GM21390 (cell line): ENCODE measurements around the gene MLEC.

ENCODE experiments used
- ATAC-seq: cut with Tn5 transposase; IDR thresholded peaks from one replicate; pipeline ENCODE4 v1.9.1; 2021; ENCODE audit not compliant: unreplicated experiment

Gene MLEC

DNA sequence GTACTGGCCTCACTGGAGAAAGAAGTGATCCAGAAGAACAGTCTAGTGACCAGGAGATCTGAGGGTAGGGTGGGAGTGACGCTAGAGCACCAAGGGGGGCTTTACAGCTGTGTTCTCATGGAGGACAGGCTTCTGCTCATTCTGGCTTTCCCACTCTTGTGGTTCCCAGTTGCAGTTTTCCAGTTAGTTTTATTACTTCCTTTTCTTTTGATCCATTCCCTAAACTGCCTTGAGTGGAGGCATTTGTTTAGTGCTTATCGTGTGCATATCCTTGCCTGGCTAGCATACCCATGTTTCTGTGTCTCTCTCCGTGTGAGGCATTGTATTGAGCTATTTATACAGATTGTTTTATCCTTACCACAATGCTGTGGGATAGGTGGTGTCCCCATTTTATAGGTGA, 4.0 kb downstream of the MLEC start:
- ATAC-seq: no peak

DNA sequence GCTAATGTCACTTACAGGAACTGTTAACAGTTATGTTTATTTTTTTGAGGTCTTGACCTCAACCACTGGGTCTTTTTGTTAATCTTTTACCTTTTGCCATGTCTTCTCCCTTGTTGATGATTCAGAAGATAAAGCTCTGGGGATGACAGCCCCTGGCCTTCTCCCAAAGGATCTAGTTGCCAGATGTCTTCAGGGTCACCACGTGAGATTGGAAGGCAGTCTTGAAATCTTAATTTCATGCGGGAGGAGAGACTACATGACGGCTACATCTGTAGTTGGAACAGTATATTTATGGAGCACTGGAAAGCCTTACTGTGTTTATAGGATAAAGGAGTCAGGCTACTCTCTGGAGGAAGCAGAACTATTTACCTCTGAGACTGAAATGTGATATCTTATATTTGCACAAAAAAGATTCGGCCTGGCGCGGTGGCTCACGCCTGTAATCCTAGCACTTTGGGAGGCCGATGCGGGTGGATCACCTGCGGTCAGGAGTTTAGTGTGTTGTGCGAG, 5.6 kb downstream of the MLEC start:
- no peak for ATAC-seq

DNA sequence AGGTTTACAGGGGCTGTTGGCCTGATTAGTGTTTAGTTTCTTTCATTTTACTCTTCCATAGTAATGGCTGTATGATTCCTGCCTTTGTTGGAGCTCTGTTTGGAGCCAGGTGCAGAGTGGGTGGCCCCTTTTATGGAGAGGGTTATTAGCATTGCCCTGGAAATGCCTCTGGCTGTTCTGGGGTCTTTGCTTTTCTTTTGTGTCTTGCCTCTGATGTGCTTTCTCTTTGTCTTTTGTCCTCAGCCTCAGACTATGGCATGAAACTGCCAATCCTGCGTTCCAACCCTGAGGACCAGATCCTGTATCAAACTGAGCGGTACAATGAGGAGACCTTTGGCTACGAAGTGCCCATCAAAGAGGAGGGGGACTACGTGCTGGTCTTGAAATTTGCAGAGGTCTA, 6.9 kb downstream of the MLEC start:
- no peak for ATAC-seq

DNA sequence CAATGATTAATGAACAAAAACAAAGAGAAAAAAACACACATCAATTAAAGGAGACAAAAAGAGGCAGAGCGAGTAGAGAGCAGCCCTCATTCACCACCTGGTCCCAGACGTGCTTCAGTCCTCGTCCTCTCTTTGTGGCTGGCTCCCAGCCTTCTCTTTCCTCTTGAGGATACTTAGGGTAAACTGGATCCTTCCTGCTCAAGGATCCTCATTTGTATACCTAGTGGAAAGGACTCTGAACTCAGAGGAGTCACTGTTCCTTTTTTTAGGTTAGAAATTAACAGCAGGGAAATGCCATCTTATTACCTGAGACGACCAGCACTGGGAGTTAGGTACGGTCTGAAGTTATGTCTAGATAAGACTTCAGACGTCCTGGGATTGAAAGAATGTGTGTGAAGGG, 9.7 kb downstream of the MLEC start:
- ATAC-seq: no peak

DNA sequence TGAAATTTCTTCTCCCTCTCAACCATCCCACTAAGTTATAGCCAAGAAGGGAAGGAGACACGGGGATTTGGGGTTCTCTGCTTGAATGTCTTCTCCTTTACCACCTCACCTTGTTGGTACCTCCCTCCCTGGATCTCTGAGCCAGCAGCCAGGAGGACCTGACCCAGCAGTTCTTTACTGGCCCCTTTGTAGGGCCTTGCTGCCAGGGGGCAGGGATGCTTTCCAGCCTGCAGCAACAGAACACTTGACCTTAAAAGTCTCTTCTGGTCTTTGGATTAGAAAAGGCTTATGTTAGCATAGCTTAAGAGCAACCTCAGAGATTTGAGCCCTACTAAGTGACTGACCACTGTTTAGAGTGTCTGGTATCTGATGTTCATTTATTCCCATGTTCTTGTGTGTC, 10.4 kb downstream of the MLEC start:
- ATAC-seq: no peak

DNA sequence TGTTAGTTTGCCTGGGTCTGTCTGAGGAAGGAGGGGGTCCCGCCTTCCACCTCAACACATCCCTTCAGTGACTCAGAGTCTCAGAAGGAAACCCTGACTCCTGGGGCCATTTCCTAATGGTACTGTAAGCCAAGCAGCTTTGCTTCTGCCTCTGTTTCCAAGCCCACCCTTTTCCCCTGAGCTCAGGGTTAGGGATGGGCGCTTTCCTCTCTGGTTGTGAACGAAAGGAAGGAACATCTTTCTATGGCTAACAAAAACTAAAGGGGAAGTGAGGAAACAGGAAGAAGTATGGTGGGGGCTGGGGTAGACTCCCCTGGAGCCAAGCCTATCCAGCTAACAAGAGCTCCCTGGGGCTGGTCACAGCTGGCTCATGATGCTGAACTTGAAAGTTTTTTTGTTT, 11.7 kb downstream of the MLEC start:
- no peak for ATAC-seq

DNA sequence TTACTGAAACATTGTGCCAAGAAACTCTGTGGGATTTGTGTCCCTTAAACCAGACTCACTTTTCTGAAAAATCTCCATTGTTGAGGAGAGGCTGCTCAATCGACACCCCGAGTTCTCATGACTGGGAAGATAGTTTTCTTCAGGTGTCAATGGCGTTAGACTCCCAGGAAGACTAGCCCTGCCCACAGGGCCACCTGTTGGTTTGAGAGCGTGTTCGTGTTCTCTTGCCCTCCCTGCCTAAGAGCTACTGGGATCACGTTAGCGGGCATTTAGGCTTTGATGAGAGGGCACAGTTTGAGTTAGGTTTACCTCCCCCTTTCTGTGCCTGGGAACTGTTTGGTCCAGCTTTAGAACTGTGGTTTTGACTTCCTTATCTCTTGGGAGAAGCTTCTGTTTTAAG, 12.6 kb downstream of the MLEC start:
- no peak for ATAC-seq

DNA sequence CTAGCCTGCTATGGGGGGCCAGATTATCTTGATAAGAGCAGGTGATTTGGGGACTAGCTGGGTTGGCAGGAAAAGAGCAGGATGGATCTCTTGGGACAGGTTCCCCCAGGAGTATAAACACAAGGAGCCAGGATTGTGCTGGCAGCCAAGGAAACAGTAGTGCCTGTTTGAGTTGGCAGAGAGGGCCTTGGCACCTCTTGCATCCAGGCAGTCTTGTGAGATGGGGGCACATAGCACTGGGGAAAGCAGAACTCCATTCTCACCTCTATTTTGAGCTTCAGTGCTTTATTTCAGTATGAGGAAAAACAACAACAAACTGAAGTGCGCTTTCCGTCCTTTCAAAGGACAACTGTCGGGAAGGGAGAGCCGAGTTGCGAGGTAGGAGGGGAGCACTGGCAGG, 13.9 kb downstream of the MLEC start:
- ATAC-seq: no peak

DNA sequence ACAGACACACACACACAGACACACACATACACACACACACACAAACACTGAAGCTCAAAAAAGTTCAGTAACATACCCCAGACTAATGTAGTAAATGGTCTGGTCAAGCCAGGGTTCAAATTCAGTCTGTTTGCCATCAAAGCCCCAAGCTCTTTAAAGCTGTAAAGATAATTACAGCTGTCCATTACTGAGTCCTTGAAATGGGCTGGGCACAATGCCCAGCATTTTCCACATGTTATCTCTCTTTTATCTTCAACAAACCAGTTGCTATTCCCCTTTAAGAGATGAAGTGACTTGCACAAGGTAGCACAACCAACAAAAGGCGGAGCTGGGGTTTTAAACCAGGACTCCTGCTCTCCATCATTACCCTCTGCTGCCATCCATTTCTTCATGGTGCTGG, 15.7 kb downstream of the MLEC start:
- ATAC-seq: no peak

DNA sequence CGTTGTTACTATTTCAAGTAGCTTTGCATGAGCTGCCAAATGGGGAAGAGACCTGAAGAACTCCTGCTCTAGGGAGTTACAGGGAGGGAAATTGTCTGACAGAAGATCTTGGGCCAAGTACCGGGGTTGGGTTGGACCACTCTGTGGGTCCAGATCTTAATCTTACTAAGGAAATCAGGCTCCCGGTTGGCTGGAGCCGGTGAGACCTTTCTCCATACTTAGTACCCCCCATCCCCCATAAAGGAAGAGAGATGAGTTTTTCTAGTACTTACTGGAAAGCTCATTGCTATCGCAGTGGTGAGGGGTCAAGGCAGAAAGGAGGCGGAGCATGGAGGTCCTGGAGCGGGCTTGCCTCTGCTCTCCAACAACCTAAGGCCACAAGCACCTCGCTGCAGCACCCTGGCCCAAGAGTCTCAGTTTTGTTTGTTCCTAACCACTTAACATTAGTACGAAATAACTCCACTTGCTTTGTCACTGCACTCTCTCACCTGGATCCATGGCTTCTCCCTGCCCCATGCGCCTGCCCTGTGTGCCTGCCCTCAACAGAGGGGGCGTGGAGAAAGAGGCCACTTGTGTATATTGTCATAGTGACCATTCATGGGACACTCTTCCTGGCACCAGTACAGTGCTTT, 16.5 kb downstream of the MLEC start:
- no peak for ATAC-seq

DNA sequence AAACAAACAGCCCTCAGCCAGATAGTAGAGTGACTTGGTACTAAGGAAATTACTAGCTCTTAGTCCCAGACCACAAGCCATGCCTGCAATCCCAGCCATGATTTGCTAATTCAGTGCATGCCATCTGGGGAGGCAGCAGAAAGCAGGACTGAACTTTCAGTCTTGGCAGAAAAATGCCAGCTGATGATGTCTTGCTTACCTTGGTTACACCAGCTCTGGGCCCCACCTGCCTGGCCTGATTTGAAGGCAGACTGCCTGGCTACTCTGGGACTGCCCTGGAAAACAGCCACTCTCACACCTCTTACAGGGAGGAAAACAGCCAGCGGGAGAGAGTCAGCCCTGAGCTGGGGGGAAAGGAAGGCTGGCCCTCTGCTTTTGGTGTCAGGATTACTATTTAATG, 18.7 kb downstream of the MLEC start:
- ATAC-seq: no peak

DNA sequence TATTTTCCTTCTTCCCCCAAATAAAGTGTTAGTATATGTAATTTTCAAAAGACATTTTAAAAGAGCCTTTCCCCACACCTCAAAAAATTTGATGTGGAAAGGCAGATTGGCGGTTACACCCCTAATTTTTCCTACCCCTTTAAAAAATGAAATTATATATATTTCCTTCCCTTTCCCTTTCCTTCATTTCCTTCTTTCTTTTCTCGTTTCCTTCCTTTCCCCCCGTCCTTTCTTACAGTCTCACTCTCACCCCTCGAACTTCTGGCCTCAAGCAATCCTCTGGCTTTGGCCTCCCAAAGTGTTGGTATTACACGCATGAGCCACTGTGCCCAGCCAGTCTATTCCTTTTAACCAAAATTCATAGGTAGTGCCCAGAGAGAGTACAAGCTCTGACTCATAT, 19.1 kb downstream of the MLEC start:
- ATAC-seq: no peak

DNA sequence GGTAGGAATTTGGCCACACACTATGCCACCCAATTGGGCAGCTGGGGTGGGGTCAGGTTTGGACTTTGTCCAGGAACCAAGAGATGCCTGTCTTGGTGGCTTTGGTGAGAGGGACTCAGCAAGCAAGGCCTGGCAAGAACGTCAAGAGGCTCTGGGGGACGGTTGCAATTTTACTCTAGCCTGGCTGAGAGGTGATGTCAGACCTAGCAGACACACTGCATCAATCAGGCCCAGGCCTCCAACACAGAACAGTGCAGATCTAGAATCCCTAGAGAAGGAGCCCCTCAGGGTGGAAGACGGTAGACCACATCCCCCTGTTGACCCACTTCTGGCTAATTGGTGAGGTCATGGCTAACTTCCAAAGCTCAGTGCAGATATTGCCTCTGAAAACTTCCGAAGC, 21.7 kb downstream of the MLEC start:
- ATAC-seq: no peak

DNA sequence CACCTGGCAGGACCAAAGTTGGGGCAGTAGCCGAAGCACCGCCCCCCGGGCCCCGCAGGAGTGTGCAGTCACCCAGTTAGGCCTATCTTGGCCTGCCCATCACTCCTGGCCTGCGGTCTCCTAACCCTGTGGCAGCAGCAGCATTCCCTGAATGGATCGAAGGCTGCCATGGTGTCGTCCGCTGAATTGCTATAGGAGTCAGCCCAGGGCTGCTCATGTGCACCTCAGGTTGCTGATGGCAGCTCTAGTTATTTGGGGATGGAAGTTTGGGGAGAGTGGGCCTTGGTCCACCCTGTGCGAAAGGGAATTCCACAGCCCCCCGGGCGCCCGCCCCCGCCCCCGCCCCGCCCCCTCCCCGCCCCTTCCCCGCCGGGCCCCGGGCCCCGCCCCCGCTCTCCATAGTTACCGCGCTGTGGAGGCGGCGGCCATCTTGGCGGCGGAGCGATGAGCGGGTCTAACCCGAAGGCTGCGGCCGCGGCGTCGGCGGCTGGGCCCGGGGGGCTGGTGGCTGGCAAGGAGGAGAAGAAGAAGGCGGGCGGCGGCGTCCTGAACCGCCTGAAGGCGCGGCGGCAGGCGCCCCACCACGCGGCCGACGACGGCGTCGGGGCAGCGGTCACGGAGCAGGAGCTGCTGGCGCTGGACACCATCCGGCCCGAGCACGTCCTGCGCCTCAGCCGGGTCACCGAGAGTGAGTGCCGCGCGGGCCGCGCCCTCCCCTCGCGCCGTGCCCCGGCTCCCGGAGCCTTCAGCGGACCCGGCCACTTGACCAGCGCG, 23.3 kb downstream of the MLEC start, which contains the start of gene UNC119B:
Gene UNC119B, plus strand, starts transcription at position 428 of the 774 bp plus-strand sequence. Its CDS starts 17 bp downstream, at position 445.
- ATAC-seq: peak; percentile 69

DNA sequence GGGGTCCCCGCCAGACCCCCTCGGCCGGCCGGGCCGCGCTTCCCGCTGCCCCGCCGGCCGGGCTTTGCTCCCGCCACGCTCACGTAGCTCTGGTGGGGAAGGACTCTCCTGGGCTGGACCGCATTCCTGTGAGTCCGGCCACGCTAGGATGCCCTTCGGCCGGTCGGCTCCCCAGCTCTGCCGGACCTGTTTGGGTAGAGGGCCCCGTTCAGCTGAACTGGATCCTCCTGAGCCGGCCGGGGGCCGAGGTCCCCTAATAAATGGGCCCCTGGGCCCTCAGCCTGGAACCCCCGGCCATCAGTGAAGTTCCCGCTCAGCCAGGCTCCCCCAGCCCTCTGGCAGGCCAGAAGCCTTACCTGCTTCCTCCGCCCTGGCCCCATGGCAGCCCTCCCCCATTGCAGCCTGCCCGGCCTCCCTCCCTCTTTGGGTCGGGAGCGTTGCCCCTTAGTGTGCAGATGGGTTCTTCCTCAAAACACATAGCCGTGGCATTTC, 23.9 kb downstream of the MLEC start:
- ATAC-seq: peak; percentile 19

DNA sequence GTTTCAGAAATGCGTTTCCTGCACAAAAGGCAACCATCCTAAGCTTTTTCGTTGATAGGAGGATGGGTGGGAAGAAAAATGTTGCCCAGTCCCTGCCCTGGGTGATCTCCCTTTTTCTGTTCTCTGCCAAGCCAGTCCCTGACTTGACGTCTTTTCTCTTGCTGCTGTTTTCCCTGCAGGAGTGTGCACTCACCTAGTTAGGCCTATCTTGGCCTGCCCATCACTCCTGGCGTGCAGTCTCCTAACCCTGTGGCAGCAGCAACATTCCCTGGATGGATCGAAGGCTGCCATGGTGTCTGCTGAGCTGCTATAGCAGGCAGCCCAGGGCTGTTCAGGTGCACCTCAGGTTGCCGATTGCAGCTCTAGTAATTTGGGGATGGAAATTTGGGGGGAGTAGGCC, 24.5 kb downstream of the MLEC start:
- ATAC-seq: no peak

DNA sequence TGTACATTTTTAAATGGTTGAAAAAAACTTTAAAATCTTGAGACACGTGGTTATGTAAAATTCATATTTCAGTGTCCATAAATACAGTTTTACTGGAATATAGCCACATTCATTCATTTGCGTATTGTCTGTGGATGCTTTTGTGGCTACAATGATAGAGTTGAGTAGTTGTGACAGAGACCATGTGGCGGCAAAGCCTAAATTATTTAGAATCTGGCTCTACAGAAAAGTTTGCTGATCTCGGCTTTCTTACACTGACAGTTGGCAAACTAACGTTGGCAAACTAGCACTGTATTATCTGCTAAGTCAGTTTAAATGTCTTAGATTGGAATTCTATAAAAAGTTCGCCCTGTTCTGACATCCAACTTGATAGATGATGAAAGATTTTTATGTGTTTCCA, 25.7 kb downstream of the MLEC start:
- ATAC-seq: no peak

DNA sequence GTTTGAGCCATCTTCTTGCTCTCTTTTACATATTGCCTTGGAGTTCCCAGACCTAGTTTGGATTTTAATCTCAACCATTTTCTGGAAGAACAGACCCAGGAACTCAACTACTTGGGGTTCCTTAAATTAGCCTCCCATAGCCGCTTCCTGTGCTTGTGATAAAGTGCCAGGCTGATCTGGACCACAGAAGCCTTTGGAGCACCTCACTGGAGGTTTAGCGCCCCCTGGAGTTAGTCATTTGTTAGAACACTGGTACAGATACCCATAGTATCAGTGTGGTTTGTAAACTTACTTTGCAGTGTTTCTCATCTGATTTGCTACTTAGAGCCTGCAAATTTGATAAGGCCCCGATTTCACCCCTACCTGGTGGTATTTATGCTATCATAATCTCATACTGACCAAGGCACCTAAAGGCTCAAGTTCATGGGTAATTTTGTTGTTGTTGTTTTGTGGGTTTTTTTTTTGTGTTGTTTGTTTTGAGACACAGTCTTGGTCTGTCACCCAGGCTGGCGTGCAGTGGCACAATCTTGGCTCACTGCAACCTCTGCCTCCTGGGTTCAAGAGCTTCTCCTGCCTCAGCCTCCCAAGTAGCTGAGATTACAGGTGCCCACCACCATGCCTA, 27.0 kb downstream of the MLEC start:
- ATAC-seq: no peak

DNA sequence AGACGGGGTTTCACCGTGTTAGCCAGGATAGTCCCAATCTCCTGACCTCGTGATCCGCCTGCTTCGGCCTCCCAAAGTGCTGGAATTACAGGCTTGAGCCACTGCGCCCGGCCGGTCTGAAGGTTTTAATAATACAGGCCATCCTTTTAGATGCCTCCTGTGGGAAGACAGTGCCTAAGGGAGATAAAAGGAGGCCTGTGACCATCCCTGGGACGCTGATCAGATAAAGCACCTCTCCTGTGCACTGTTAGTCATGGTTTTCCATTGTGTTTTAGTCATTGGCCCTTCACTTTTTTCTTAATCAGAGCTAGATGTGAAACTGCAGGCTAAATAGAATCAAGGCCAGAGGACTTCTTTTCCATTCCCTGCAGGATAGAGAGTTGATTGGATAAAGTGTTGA, 31.1 kb downstream of the MLEC start:
- no peak for ATAC-seq

DNA sequence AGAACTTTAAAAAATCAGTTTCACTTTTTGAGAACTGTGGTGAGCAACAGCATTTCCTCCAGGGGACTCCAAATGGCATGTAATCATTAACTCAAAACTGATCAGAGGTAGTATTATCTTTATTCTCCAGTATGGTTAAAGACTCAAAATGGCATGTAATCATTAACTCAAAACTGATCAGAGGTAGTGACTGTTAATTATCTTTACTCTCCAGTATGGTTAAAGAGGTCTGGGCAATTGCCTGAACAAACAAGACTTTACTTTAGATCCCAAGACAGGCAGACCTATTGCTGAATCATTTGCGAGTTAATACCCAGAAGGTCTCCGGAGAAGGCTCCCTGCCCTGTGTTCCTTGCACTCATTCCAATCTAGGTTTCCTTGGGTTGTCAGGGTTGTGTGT, 32.1 kb downstream of the MLEC start:
- ATAC-seq: no peak

DNA sequence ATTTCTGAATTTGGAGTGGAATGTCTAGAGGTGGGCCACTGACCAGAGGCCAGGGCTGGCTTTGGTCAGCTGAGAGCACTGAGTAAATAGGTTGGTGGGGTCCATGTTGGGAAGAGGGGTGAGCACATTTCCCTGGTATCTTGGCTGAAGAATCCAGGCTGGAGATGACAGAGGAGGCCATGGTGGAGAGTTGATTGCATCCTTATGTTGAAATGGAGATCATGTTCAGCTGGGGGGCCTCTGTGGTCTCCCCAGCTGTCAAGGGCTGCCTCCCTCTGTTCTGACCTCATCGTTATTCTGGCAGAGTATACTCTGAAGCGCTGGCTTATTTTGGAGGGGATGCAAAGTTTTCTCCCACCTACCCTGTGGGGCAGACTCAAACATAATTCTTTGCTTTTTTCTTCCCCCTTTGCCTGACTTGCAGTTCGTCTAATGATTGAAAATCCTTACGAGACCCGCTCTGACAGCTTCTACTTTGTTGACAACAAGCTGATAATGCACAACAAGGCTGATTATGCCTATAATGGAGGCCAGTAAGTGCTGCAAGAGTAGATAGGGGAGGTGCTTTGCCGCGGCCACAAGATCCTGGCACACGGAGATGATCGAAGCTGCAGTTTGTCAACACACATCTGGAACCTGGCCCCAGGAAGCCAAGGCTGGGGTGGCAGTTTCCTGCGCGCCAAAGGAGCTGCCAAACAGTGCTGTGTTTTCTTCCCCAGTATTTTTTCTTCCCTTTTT, 32.7 kb downstream of the MLEC start:
- no peak for ATAC-seq
